Measurements from ENCODE around the gene TNS1.

DNA sequence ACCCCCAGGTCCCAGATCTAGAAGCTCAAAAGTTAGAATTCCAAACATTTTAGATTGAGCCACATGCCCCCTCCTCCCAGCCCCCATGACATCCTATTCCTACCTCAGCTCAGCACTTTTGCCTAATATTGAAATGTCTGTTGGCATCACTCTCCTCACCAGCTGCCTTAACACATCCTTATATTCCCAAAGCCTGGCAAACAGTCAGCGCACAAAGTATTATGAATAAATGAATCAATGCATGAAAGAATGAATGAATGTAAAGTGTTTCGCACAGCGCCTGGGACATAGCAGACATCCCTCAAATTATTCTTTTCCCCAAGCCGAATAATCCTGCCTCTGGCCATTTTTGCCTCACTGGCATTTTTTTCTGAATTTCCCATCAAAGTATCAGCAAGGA is 175.8 kb downstream of the TNS1 start:
- TF ChIP-seq, protein P1, sequence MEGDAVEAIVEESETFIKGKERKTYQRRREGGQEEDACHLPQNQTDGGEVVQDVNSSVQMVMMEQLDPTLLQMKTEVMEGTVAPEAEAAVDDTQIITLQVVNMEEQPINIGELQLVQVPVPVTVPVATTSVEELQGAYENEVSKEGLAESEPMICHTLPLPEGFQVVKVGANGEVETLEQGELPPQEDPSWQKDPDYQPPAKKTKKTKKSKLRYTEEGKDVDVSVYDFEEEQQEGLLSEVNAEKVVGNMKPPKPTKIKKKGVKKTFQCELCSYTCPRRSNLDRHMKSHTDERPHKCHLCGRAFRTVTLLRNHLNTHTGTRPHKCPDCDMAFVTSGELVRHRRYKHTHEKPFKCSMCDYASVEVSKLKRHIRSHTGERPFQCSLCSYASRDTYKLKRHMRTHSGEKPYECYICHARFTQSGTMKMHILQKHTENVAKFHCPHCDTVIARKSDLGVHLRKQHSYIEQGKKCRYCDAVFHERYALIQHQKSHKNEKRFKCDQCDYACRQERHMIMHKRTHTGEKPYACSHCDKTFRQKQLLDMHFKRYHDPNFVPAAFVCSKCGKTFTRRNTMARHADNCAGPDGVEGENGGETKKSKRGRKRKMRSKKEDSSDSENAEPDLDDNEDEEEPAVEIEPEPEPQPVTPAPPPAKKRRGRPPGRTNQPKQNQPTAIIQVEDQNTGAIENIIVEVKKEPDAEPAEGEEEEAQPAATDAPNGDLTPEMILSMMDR (IDR thresholded peaks at IDR 0.05 in 2 of 3, conservative IDR thresholded peaks at IDR 0.05 in 1 of 3; ENCODE audit: borderline replicate concordance in 1 of 3, insufficient read depth in 1 of 3, low read depth in 2 of 3, low read length in 2 of 3), result no peak
- TF ChIP-seq EGR1 (IDR thresholded peaks at IDR 0.05; ENCODE audit: low read depth) (no peak), EZH2 (IDR thresholded peaks at IDR 0.05) (no peak), ZNF274 (IDR thresholded peaks at IDR 0.05; ENCODE audit: low read depth, low read length) (no peak), YY1 (IDR thresholded peaks at IDR 0.05; ENCODE audit: extremely low read depth, insufficient replicate concordance, low read depth, low read length) (no peak), SRF (IDR thresholded peaks at IDR 0.05; ENCODE audit: low read depth) (no peak), EZH2phosphoT487 (IDR thresholded peaks at IDR 0.05; ENCODE audit: borderline replicate concordance) (no peak), POLR2A (IDR thresholded peaks at IDR 0.05; ENCODE audit: borderline replicate concordance, extremely low read depth, insufficient read depth, insufficient read length) (no peak), POLR2AphosphoS5 (IDR thresholded peaks at IDR 0.05; ENCODE audit: low read depth, low read length) (no peak), ZFX (IDR thresholded peaks at IDR 0.05) (no peak)
- TF ChIP-seq, protein P2, sequence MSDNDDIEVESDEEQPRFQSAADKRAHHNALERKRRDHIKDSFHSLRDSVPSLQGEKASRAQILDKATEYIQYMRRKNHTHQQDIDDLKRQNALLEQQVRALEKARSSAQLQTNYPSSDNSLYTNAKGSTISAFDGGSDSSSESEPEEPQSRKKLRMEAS (IDR thresholded peaks at IDR 0.05), result no peak
- TF ChIP-seq, protein P3, sequence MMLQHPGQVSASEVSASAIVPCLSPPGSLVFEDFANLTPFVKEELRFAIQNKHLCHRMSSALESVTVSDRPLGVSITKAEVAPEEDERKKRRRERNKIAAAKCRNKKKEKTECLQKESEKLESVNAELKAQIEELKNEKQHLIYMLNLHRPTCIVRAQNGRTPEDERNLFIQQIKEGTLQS (IDR thresholded peaks at IDR 0.05), result no peak

All from HCT116 (cell line).